GM12892 (cell line): ENCODE data around the gene POLR2L.

Experiments
- POLR2A ChIP-seq: IDR thresholded peaks from 2 replicates; pipeline ENCODE4 v1.6.1; 2011; ENCODE audit warnings: low read depth, low read length, control low read depth
- TAF1 ChIP-seq: IDR thresholded peaks from 2 replicates; pipeline ENCODE4 v1.6.1; 2011; ENCODE audit warnings: low read depth, mild to moderate bottlenecking, control low read depth, low read length, borderline replicate concordance

- TF ChIP-seq TAF1 = no peak
- peak; percentile 87 for TF ChIP-seq POLR2A
Observed at GRCh38 chr11:813456-814096, 28.8 kb downstream of the POLR2L start.
